ENCODE measurements around the gene WDFY3.
A peak's percentile ranks its signal among the peaks of the same experiment; 100 is the strongest.

WDFY3 gene

GRCh38 chr4:84661191-84661939 lies 305.1 kb downstream of the WDFY3 start:
- DNase-seq (ENCODE audit: low read depth): no peak
- H3K4me3 ChIP-seq (ENCODE audit: low read depth, low read length): no peak overlapping the region
- no peak for TF ChIP-seq CTCF (conservative IDR thresholded peaks at IDR 0.05; ENCODE audit: low read depth, low read length)

- H3K4me3 ChIP-seq (ENCODE audit: low read depth, low read length): no peak overlapping the region
- DNase-seq (ENCODE audit: low read depth): no peak
- no peak for TF ChIP-seq CTCF (conservative IDR thresholded peaks at IDR 0.05; ENCODE audit: low read depth, low read length)
Measured at GRCh38 chr4:84660606-84661005, 305.9 kb downstream of the WDFY3 start.

GRCh38 chr4:84652478-84652877 lies 314.0 kb downstream of the WDFY3 start:
- no peak for DNase-seq (ENCODE audit: low read depth)
- TF ChIP-seq CTCF (conservative IDR thresholded peaks at IDR 0.05; ENCODE audit: low read depth, low read length): no peak
- H3K4me3 ChIP-seq (ENCODE audit: low read depth, low read length): no peak overlapping the region

GRCh38 chr4:84651499-84651898 lies 315.0 kb downstream of the WDFY3 start:
- H3K4me3 ChIP-seq (ENCODE audit: low read depth, low read length): no peak overlapping the region
- TF ChIP-seq CTCF (conservative IDR thresholded peaks at IDR 0.05; ENCODE audit: low read depth, low read length): no peak
- peak; percentile 35 for DNase-seq (ENCODE audit: low read depth)

- TF ChIP-seq CTCF (conservative IDR thresholded peaks at IDR 0.05; ENCODE audit: low read depth, low read length): no peak
- no peak for DNase-seq (ENCODE audit: low read depth)
- no peak overlapping the region for H3K4me3 ChIP-seq (ENCODE audit: low read depth, low read length)
Measured at GRCh38 chr4:84648863-84649647, 317.4 kb downstream of the WDFY3 start.

- no peak overlapping the region for H3K4me3 ChIP-seq (ENCODE audit: low read depth, low read length)
- no peak for TF ChIP-seq CTCF (conservative IDR thresholded peaks at IDR 0.05; ENCODE audit: low read depth, low read length)
- DNase-seq (ENCODE audit: low read depth): no peak
Measured at GRCh38 chr4:84648178-84648577, 318.3 kb downstream of the WDFY3 start.

All from choroid plexus epithelial cell (primary cell).